Sigmoid colon (tissue), 7 donors: ENCODE results near the gene IRX2. TPM values are rescaled to one million over a fixed set of nuclear protein-coding genes. Genes with fewer than 3 reads are reported as not detected.
A peak's percentile ranks its signal among the peaks of the same experiment; 100 is the strongest.

Experiments used
- DNase-seq: peaks from one replicate; pipeline ENCODE4 v3.0.0-alpha.2; 2019
- H3K27ac ChIP-seq, 4 donors: fragments of 200-600 bp; sonication (generic); one replicate each; pipeline ENCODE4 v1.5.1; 2016 to 2019; ENCODE audit warnings: mild to moderate bottlenecking in 1 of 4
- H3K27me3 ChIP-seq, 3 donors: fragments of 200-600 bp; sonication (generic); one replicate each; pipeline ENCODE4 v1.5.1; 2019; ENCODE audit warnings: mild to moderate bottlenecking in 1 of 3
- H3K36me3 ChIP-seq, 4 donors: fragments of 200-600 bp; sonication (generic); one replicate each; pipeline ENCODE4 v1.5.1; 2016 to 2019
- H3K4me1 ChIP-seq, 4 donors: fragments of 200-600 bp; sonication (generic); one replicate each; pipeline ENCODE4 v1.5.1; 2017 to 2019
- H3K4me3 ChIP-seq, 4 donors: fragments of 200-600 bp; sonication (generic); one replicate each; pipeline ENCODE4 v1.5.1; 2017 to 2019; ENCODE audit warnings: mild to moderate bottlenecking in 2 of 4, moderate library complexity in 1 of 4
- H3K9me3 ChIP-seq, 4 donors: fragments of 200-600 bp in 3 of 4; sonication (generic) in 3 of 4; one replicate each; pipeline versions ENCODE4 v1.5.1 to v1.6.1; 2013 to 2019
- CTCF ChIP-seq, 4 experiments: fragments of 450-650 bp in 3 of 4; fragments of 200-600 bp in 1 of 4; IDR thresholded peaks; one replicate each; pipeline ENCODE4 v1.5.1; 2016 to 2019; ENCODE audit warnings: antibody characterized with exemption in 4 of 4, mild to moderate bottlenecking in 3 of 4, moderate library complexity in 2 of 4
- EP300 ChIP-seq, 4 donors: sonication (generic); formaldehyde crosslinking; IDR thresholded peaks; one replicate each; pipeline ENCODE4 v1.6.1; 2017; ENCODE audit warnings: antibody characterized with exemption in 4 of 4
- POLR2A ChIP-seq, 2 donors: fragments of 450-650 bp; IDR thresholded peaks; one replicate each; pipeline ENCODE4 v1.6.1; 2016; ENCODE audit warnings: antibody characterized with exemption in 2 of 2, mild to moderate bottlenecking in 2 of 2, moderate library complexity in 2 of 2
- POLR2AphosphoS5 ChIP-seq, 4 donors: sonication (generic); formaldehyde crosslinking; IDR thresholded peaks; one replicate each; pipeline ENCODE4 v1.6.1; 2017; ENCODE audit warnings: antibody characterized with exemption in 4 of 4
- WGBS, 2 donors: extraction: QIAGEN DNeasy Blood & Tissue Kit; methylation state at CpG; one replicate each; pipeline ENCODE4 v1.1.7; 2013; 5-methylcytosine and 5-hydroxymethylcytosine counted together
- intact Hi-C: fragments of 100-400 bp; cut with DNase I; formaldehyde crosslinking; loops from one replicate; pipeline ENCODE4 v1.15.1; 2023
- polyA plus RNA-seq, 3 donors: library from polyadenylated mRNA; stranded (reverse); fragments of 200-250 nt; gene quantifications; one replicate each; pipeline ENCODE4 v1.2.3, GENCODE V29; 2013
- total RNA-seq, 4 donors: library from RNA; depleted of rRNA; stranded (reverse); fragments of >200 nt; gene quantifications; one replicate each; pipeline ENCODE4 v1.1.0, GENCODE V29; 2016
- donor health status: healthy with polysubstance abuse.
- donor health status: Bipolar disorder and iron deficiency.
- donor health status: healthy.

IRX2 gene
- total and polyA plus RNA-seq, 7 donors = 0.03 TPM; not detected in 6

DNA sequence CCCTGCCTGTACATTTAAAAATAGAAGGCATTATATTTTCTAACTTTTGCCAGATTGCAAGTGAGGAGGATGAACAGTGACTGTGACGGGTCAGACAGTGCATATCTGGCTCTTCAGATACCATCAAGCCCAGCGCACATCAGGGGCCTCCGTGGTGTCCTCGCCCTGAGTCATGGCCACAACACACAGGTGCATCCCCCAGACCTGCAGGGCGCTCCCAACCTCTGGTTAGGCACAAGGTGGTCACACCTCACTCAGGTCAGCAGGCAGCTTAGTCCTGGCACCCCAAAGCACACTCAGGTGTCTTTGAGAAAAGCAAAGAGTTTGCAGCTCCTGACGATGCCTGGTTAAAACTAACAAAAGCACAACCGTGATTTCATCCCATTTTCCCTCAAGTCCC, 28.6 kb downstream of the IRX2 start:
- Histone ChIP-seq H3K27ac (no peak overlapping the region), H3K9me3 (no peaks in the 10 kb centered on the region), H3K36me3 (no peaks in the 10 kb centered on the region), H3K4me1 (no peaks in the 10 kb centered on the region), H3K4me3 (no peak overlapping the region), H3K27me3 (peaks cover 0 to 37% (median 0%) of the 10 kb centered on the region in 3 donors)
- intact Hi-C loops = no loop called here
- TF ChIP-seq CTCF (IDR thresholded peaks at IDR 0.05) (no peak), EP300 (IDR thresholded peaks at IDR 0.05) (no peak), POLR2AphosphoS5 (IDR thresholded peaks at IDR 0.05) (no peak), POLR2A (IDR thresholded peaks at IDR 0.05) (no peak)
- 74 to 82% methylated on average over 7 of the region's 7 CpGs for WGBS, 2 donors
- DNase-seq = peak; percentile 46

GRCh38 chr5:2721385-2722138, 29.9 kb downstream of the IRX2 start:
- H3K27me3 ChIP-seq = peaks cover 0 to 29% (median 0%) of the 10 kb centered on the region in 3 donors
- H3K4me1 ChIP-seq = no peaks in the 10 kb centered on the region
- H3K9me3 ChIP-seq = no peaks in the 10 kb centered on the region
- intact Hi-C loops = no loop called here
- DNase-seq = peak; percentile 12
- no peak overlapping the region for H3K4me3 ChIP-seq
- TF ChIP-seq EP300 (IDR thresholded peaks at IDR 0.05) = no peak
- no peak for TF ChIP-seq POLR2A (IDR thresholded peaks at IDR 0.05)
- TF ChIP-seq POLR2AphosphoS5 (IDR thresholded peaks at IDR 0.05) = no peak
- no peak for TF ChIP-seq CTCF (IDR thresholded peaks at IDR 0.05)
- WGBS, 2 donors = 70% methylated on average over 7 of the region's 7 CpGs
- no peaks in the 10 kb centered on the region for H3K36me3 ChIP-seq
- H3K27ac ChIP-seq = no peak overlapping the region

GRCh38 chr5:2719332-2719731, 32.1 kb downstream of the IRX2 start:
- Histone ChIP-seq H3K36me3 (no peaks in the 10 kb centered on the region), H3K27me3 (peaks cover 0 to 27% (median 0%) of the 10 kb centered on the region in 3 donors), H3K27ac (no peak overlapping the region), H3K9me3 (no peaks in the 10 kb centered on the region), H3K4me1 (no peaks in the 10 kb centered on the region), H3K4me3 (no peak overlapping the region)
- WGBS, 2 donors = 74 to 75% methylated on average over 6 of the region's 6 CpGs
- TF ChIP-seq POLR2AphosphoS5 (IDR thresholded peaks at IDR 0.05) = no peak
- no peak for TF ChIP-seq POLR2A (IDR thresholded peaks at IDR 0.05)
- TF ChIP-seq EP300 (IDR thresholded peaks at IDR 0.05) = no peak
- TF ChIP-seq CTCF (IDR thresholded peaks at IDR 0.05) = no peak
- intact Hi-C loops = no loop called here
- DNase-seq = no peak

DNA sequence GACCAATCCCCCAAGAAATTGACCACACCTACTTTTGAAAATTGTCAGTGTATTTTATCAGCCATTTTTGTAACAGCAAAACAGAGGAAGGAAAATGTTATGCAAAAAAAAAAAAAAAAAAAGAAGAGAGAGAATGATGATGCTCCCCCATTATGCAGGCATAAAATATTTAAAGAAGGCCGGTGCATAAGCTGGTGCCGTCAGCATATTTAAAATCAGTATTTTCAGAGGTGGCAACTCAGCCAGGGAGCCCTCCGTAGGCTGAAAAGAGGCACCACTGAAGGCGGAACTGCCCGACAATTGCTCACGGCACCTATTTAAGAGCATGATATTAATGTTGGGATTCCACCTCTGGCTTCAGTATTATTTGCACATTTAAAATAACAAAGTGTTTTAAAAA, 33.4 kb downstream of the IRX2 start:
- no peak overlapping the region for H3K27ac ChIP-seq
- TF ChIP-seq POLR2A (IDR thresholded peaks at IDR 0.05) = no peak
- TF ChIP-seq EP300 (IDR thresholded peaks at IDR 0.05) = no peak
- no peak for TF ChIP-seq POLR2AphosphoS5 (IDR thresholded peaks at IDR 0.05)
- TF ChIP-seq CTCF (IDR thresholded peaks at IDR 0.05) = no peak
- no peaks in the 10 kb centered on the region for H3K36me3 ChIP-seq
- H3K4me3 ChIP-seq = no peak overlapping the region
- H3K4me1 ChIP-seq = no peaks in the 10 kb centered on the region
- H3K27me3 ChIP-seq = peaks cover 0 to 19% (median 0%) of the 10 kb centered on the region in 3 donors
- peak; percentile 26 for DNase-seq
- H3K9me3 ChIP-seq = no peaks in the 10 kb centered on the region
- WGBS, 2 donors = 78 to 82% methylated on average over 6 of the region's 6 CpGs
- intact Hi-C loops = no loop called here
